Measurements from ENCODE around the gene PNRC2. TPM values are rescaled to one million over a fixed set of nuclear protein-coding genes. Genes with fewer than 3 reads are reported as not detected.

PNRC2 gene
- total and polyA plus RNA-seq, 2 donors (not counting 3 experiments of a cell fraction or from before 2014, with no cell fraction given) = 70.2 to 77.8 TPM

DNA sequence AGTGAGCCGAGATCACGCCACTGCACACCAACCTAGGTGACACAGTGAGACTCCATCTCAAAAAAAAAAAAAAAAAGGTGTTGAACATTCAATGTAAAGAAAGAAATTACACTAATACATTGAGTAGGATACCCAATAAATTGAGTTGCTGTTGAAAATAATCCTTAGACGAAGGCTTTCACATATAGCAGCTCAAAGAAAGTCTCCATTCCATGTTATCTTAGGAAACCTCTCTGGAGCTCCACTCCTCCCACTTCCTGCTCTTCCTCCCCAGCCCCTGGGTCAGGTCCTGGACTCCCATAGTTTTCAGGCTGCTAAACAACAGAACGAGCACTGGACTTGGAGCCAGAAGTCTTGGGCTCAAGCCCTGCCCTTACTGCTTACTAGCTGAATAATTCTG lies 30.8 kb upstream of the PNRC2 start:
- no peak for FAIRE-seq
- intact Hi-C loops (cut with micrococcal nuclease) = no loop called here
- CTCF ChIA-PET = interaction anchor here (0.7 to 1.0 kb wide), 2 partner anchors 12 to 119 kb away, joined by 3 to 4 read pairs; no protein-coding TSS in a partner anchor

More for the DNA sequence above, 30.8 kb upstream of the PNRC2 start:
- no TSS peak for BruUV-seq (replicated peaks)
- H3K9me3 ChIP-seq (replicated peaks; ENCODE audit: control insufficient read depth, insufficient read depth, low read length) = no peaks in the 10 kb centered on the region
- no peaks in the 10 kb centered on the region for H4K20me1 ChIP-seq (replicated peaks; ENCODE audit: control insufficient read depth, extremely low read depth, insufficient read depth, low read length)
- H3K9ac ChIP-seq (replicated peaks; ENCODE audit: extremely low read depth, insufficient read depth, low read length) = no peak overlapping the region
- TF ChIP-seq GATA2 (IDR thresholded peaks at IDR 0.05; ENCODE audit: insufficient read depth, insufficient read length, low read depth, low read length) (no peak), JUN (IDR thresholded peaks at IDR 0.05; ENCODE audit: borderline replicate concordance, insufficient read depth, insufficient read length, low read depth) (no peak), EZH2 (IDR thresholded peaks at IDR 0.05; ENCODE audit: borderline replicate concordance, low read depth, low read length, severe bottlenecking) (no peak), FOS (IDR thresholded peaks at IDR 0.05; ENCODE audit: borderline replicate concordance, insufficient read depth, low read length) (no peak), POLR2A (IDR thresholded peaks at IDR 0.05; ENCODE audit: low read depth, low read length) (no peak), POLR2AphosphoS5 (IDR thresholded peaks at IDR 0.05; ENCODE audit: insufficient read depth, low read depth, low read length) (no peak), MYC (IDR thresholded peaks at IDR 0.05; ENCODE audit: low read depth, low read length) (no peak)
- TF ChIP-seq, protein P1, sequence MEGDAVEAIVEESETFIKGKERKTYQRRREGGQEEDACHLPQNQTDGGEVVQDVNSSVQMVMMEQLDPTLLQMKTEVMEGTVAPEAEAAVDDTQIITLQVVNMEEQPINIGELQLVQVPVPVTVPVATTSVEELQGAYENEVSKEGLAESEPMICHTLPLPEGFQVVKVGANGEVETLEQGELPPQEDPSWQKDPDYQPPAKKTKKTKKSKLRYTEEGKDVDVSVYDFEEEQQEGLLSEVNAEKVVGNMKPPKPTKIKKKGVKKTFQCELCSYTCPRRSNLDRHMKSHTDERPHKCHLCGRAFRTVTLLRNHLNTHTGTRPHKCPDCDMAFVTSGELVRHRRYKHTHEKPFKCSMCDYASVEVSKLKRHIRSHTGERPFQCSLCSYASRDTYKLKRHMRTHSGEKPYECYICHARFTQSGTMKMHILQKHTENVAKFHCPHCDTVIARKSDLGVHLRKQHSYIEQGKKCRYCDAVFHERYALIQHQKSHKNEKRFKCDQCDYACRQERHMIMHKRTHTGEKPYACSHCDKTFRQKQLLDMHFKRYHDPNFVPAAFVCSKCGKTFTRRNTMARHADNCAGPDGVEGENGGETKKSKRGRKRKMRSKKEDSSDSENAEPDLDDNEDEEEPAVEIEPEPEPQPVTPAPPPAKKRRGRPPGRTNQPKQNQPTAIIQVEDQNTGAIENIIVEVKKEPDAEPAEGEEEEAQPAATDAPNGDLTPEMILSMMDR (IDR thresholded peaks at IDR 0.05; ENCODE audit: extremely low read depth in 1 of 2, insufficient read depth in 1 of 2, low read depth in 1 of 2, low read length in 2 of 2) = no peak
- TF ChIP-seq, protein P2, sequence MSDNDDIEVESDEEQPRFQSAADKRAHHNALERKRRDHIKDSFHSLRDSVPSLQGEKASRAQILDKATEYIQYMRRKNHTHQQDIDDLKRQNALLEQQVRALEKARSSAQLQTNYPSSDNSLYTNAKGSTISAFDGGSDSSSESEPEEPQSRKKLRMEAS (IDR thresholded peaks at IDR 0.05; ENCODE audit: insufficient read depth, insufficient read length) = no peak
- H3K36me3 ChIP-seq (ENCODE audit: control insufficient read depth in 2 of 2, extremely low read depth in 1 of 2, insufficient read depth in 2 of 2, low read length in 2 of 2) = no peaks in the 10 kb centered on the region
- H3K4me3 ChIP-seq (replicated peaks in 1 of 3; ENCODE audit: insufficient read depth in 1 of 3, low read depth in 1 of 3, low read length in 3 of 3) = no peak overlapping the region
- dilution Hi-C loops (cut with MboI; ENCODE audit: extremely low pct_ligation_motif_present, low sequenced_read_pairs) = no loop called here
- H3K27ac ChIP-seq (ENCODE audit: insufficient read depth, low read depth, low read length) = no peak overlapping the region
- POLR2A ChIA-PET = no interaction called here
- DNase-seq (ENCODE audit: low read depth, low spot score) = no peak
- H3K79me2 ChIP-seq (ENCODE audit: control insufficient read depth, insufficient read depth, low read length) = no peaks in the 10 kb centered on the region
- no peak overlapping the region for H3K4me2 ChIP-seq (ENCODE audit: insufficient read depth, low read length)
- H3K27me3 ChIP-seq (ENCODE audit: control insufficient read depth in 2 of 2, insufficient read depth in 2 of 2, low read length in 2 of 2) = peaks cover 4 to 11% of the 10 kb centered on the region in 2 experiments
- no peaks in the 10 kb centered on the region for H3K9me1 ChIP-seq (replicated peaks; ENCODE audit: control insufficient read depth, extremely low read depth, insufficient read depth, low read length)
- no peak overlapping the region for H2AFZ ChIP-seq (ENCODE audit: low read depth, low read length)
- H3K4me1 ChIP-seq (ENCODE audit: control insufficient read depth, extremely low read depth, insufficient read depth, low read length) = no peaks in the 10 kb centered on the region

Data from endothelial cell of umbilical vein (primary cell).